AG04450 (cell line): Measurements from ENCODE around the gene CBX5. TPM values are rescaled to one million over a fixed set of nuclear protein-coding genes. Genes with fewer than 3 reads are reported as not detected.

Source experiments
- CTCF ChIA-PET: fragments of 300-600, 350-600 bp; formaldehyde crosslinking; extraction: SDS; loops from one replicate; lab custom pipeline; 2022; ENCODE audit warnings: antibody characterized with exemption, inconsistent platforms; lab: Charles Lee
- POLR2A ChIA-PET: fragments of 350-600 bp; formaldehyde crosslinking; extraction: SDS; loops from one replicate; lab custom pipeline; 2021; ENCODE audit warnings: antibody characterized with exemption, inconsistent platforms; lab: Yijun Ruan, JAX
- DNase-seq: peaks from one replicate; pipeline ENCODE4 v3.0.0-alpha.2; 2011; ENCODE audit warnings: low read depth, low spot score
- H3K27ac ChIP-seq: one replicate; pipeline ENCODE4 v1.5.1; 2012; ENCODE audit warnings: low read depth, low read length, control low read depth
- H3K27me3 ChIP-seq: one replicate; pipeline ENCODE4 v1.6.0; 2012; ENCODE audit warnings: low read length; ENCODE audit not compliant: control insufficient read depth, insufficient read depth
- H3K4me3 ChIP-seq: 2 replicates; pipeline ENCODE4 v1.5.1; 2011; ENCODE audit warnings: mild to moderate bottlenecking, low read depth, low read length, control low read depth
- H3K9me3 ChIP-seq: 2 replicates; pipeline ENCODE4 v1.5.1; 2012; ENCODE audit warnings: low read length; ENCODE audit not compliant: control insufficient read depth, insufficient read depth
- polyA plus RNA-seq: library from polyadenylated mRNA; depleted of rRNA; stranded (reverse); fragments of >200 nt; gene quantifications from 2 replicates; pipeline ENCODE4 v1.2.3, GENCODE V29; 2011
- TF ChIP-seq, protein P1 (sequence below): IDR thresholded peaks from 2 replicates; pipeline ENCODE4 v1.5.1; 2011; ENCODE audit warnings: low read depth, low read length, control low read depth, inconsistent platforms

Gene CBX5
- polyA plus RNA-seq, 1 experiment: 62.3 TPM

DNA sequence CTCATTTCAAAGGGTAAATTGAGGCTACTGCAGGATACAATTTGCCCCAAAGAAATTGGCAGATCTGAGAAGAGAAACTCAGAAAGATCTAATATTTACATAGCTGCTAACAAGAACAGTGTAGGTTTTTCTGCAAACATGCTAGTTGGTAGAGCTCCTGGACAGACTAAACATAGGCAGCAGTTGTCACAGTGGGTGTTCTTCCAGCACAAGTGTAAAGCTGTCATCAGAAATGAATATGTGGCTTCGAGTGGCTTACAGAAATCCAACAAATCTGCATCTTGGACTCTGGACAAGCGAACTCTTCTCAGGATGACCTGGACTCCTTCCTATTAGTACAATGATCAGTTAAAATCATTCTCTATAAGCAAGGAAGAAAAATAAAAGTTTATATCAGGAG lies 5.9 kb downstream of the CBX5 start:
- Histone ChIP-seq H3K27me3 (no peaks in the 10 kb centered on the region), H3K27ac (no peak overlapping the region), H3K4me3 (no peak overlapping the region), H3K9me3 (no peaks in the 10 kb centered on the region)
- ChIA-PET CTCF (interaction anchor here (1.0 to 4.4 kb wide), 4 partner anchors 22 to 105 kb away, joined by 3 to 26 read pairs (median 4); partner anchors contain the start of gene COPZ1), POLR2A (no interaction called here)
- DNase-seq: no peak
- TF ChIP-seq, protein P1, sequence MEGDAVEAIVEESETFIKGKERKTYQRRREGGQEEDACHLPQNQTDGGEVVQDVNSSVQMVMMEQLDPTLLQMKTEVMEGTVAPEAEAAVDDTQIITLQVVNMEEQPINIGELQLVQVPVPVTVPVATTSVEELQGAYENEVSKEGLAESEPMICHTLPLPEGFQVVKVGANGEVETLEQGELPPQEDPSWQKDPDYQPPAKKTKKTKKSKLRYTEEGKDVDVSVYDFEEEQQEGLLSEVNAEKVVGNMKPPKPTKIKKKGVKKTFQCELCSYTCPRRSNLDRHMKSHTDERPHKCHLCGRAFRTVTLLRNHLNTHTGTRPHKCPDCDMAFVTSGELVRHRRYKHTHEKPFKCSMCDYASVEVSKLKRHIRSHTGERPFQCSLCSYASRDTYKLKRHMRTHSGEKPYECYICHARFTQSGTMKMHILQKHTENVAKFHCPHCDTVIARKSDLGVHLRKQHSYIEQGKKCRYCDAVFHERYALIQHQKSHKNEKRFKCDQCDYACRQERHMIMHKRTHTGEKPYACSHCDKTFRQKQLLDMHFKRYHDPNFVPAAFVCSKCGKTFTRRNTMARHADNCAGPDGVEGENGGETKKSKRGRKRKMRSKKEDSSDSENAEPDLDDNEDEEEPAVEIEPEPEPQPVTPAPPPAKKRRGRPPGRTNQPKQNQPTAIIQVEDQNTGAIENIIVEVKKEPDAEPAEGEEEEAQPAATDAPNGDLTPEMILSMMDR: no peak

DNA sequence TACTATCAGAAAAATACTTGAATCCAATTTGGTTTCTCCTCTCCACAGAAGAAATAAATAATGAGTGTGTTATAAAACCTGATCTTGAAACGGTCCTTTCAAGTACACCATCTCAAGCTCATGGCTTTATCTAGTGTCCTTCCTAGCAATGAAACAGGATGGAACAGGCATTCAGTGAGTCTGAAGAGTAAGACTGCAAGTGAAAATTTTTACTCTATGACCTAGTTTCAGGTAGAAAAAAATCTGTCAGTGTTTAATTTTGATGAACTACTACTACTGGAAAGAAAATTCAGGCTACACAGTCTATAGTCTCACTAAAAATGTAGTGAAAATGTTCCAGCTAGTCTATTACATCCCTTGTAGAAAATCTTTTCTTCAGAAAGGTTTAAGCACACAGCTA lies 7.7 kb downstream of the CBX5 start:
- Histone ChIP-seq H3K4me3 (no peak overlapping the region), H3K9me3 (no peaks in the 10 kb centered on the region), H3K27me3 (no peaks in the 10 kb centered on the region), H3K27ac (no peak overlapping the region)
- ChIA-PET CTCF (interaction anchor here (1.0 to 4.4 kb wide), 2 partner anchors 20 to 58 kb away, joined by 3 to 26 read pairs; no protein-coding TSS in a partner anchor), POLR2A (no interaction called here)
- TF ChIP-seq, protein P1: no peak
- no peak for DNase-seq

DNA sequence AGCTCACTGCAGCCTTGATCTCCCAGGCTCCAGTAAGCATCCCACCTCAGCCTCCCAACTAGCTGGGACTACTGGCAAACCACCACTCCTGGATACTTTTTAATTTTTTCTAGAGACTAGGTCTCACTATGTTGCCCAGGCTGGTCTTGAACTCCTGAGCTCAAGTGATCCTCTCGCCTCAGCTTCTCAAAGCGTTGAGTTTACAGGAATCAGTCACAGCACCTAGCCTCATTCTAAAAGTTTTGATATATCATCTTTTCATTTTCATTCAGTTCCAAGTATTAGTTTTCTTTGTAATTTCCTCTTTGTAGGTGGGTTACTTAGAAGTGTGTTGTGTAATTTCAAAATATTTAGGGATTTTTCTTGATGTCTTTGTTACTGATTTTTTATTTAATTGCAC lies 9.6 kb downstream of the CBX5 start:
- Histone ChIP-seq H3K9me3 (no peaks in the 10 kb centered on the region), H3K27me3 (no peaks in the 10 kb centered on the region), H3K4me3 (no peak overlapping the region), H3K27ac (no peak overlapping the region)
- ChIA-PET POLR2A (interaction anchor here (1.0 kb wide), 1 partner anchor 10 kb away, joined by 3 read pairs; the partner anchor contains the start of genes CBX5 and HNRNPA1), CTCF (interaction anchor here (0.8 to 1.2 kb wide), 3 partner anchors 18 to 56 kb away, joined by 3 read pairs; partner anchors contain the start of gene COPZ1)
- TF ChIP-seq, protein P1: no peak
- no peak for DNase-seq

DNA sequence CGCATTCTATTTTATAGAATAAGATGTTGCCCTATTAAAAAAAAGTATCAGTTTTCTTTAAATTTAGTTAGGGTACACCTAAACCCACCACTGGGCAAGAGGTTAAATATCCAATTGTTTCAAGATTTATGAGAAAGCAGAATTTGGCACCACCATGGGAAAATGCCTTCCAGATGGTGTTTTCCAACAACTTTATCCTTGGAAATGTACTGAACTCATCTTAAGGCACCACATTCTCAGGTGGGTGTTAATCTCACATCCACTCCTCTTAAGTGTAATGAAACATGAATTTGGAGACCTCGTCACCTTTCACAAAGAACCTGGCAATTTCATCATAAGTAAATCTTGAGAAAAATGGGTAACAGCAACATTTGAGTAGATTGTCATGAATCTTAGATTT lies 13.1 kb downstream of the CBX5 start:
- H3K9me3 ChIP-seq: no peaks in the 10 kb centered on the region
- no peak overlapping the region for H3K27ac ChIP-seq
- no peaks in the 10 kb centered on the region for H3K27me3 ChIP-seq
- TF ChIP-seq, protein P1: no peak
- POLR2A ChIA-PET: no interaction called here
- H3K4me3 ChIP-seq: no peak overlapping the region
- CTCF ChIA-PET: interaction anchor here (1.0 to 2.7 kb wide), 2 partner anchors 15 to 45 kb away, joined by 3 to 19 read pairs; no protein-coding TSS in a partner anchor
- DNase-seq: no peak

DNA sequence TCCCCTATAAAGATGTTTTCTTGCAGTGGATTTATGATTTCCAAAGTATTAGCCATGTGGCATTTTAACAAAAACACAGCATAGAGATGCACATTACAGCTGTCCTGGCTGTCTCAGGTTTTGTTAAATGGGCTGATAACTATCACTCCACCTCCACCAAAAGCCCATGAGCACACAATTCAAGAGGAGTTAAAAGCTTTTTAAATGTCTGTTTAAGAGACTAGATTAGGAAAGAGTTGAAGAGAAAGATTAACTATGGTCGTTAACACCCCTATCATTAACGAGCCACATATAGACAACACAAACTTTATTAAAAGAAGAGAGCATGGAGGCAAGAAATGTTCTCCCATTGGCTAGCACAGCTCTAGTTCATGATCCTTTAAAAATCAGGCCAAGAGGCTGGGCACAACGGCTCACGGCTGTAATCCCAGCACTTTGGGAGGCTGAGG lies 14.5 kb downstream of the CBX5 start:
- TF ChIP-seq, protein P1: no peak
- ChIA-PET CTCF (interaction anchor here (0.9 to 3.5 kb wide), 7 partner anchors 14 to 134 kb away, joined by 3 to 37 read pairs (median 4); partner anchors contain the start of genes CBX5 and COPZ1), POLR2A (interaction anchor here (1.5 kb wide), 1 partner anchor 15 kb away, joined by 4 read pairs; the partner anchor contains the start of genes CBX5 and HNRNPA1)
- DNase-seq: no peak
- H3K27me3 ChIP-seq: no peaks in the 10 kb centered on the region
- H3K9me3 ChIP-seq: no peaks in the 10 kb centered on the region
- no peak overlapping the region for H3K27ac ChIP-seq
- no peak overlapping the region for H3K4me3 ChIP-seq
